ENCODE measurements around the gene COX5B.
"Not testable (repeated sequence)": the region's sequence is repeated elsewhere in the genome, so short reads cannot be mapped to it uniquely, and the experiment has no call there.

GRCh38 chr2:97615746-97616145 is 30.1 kb upstream of the COX5B start:
- TF ChIP-seq, protein P1, sequence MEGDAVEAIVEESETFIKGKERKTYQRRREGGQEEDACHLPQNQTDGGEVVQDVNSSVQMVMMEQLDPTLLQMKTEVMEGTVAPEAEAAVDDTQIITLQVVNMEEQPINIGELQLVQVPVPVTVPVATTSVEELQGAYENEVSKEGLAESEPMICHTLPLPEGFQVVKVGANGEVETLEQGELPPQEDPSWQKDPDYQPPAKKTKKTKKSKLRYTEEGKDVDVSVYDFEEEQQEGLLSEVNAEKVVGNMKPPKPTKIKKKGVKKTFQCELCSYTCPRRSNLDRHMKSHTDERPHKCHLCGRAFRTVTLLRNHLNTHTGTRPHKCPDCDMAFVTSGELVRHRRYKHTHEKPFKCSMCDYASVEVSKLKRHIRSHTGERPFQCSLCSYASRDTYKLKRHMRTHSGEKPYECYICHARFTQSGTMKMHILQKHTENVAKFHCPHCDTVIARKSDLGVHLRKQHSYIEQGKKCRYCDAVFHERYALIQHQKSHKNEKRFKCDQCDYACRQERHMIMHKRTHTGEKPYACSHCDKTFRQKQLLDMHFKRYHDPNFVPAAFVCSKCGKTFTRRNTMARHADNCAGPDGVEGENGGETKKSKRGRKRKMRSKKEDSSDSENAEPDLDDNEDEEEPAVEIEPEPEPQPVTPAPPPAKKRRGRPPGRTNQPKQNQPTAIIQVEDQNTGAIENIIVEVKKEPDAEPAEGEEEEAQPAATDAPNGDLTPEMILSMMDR (IDR thresholded peaks at IDR 0.05), result not testable (repeated sequence)
- not testable (repeated sequence) for TF ChIP-seq POLR2AphosphoS5 (IDR thresholded peaks at IDR 0.05; ENCODE audit: low read depth, low read length); REST (IDR thresholded peaks at IDR 0.05; ENCODE audit: insufficient read depth in 1 of 2, low read depth in 2 of 2, low read length in 1 of 2); TCF7L2 (IDR thresholded peaks at IDR 0.05; ENCODE audit: low read depth, low read length); SIN3A (IDR thresholded peaks at IDR 0.05; ENCODE audit: borderline replicate concordance, insufficient read depth, low read depth, low read length)

All from Panc1 (cell line).